Endothelial cell (in vitro differentiated cells): ENCODE results near the gene DIO2. TPM values are rescaled to one million over a fixed set of nuclear protein-coding genes. Genes with fewer than 3 reads are reported as not detected.

Experiments
- DNase-seq: peaks from one replicate; pipeline ENCODE4 v3.0.0; 2021; ENCODE audit warnings: low spot score
- H3K27ac Mint-ChIP-seq: one replicate; pipeline ENCODE4 v1.8.0; 2021; ENCODE audit warnings: mixed read lengths, inconsistent platforms; ENCODE audit not compliant: unreplicated experiment
- H3K27me3 Mint-ChIP-seq: one replicate; pipeline ENCODE4 v1.8.0; 2021; ENCODE audit warnings: mild to moderate bottlenecking, moderate library complexity, mixed read lengths, inconsistent platforms; ENCODE audit not compliant: unreplicated experiment
- H3K36me3 Mint-ChIP-seq: one replicate; pipeline ENCODE4 v1.8.0; 2021; ENCODE audit warnings: mild to moderate bottlenecking, low read depth, mixed read lengths, inconsistent platforms; ENCODE audit not compliant: unreplicated experiment
- H3K4me1 Mint-ChIP-seq: one replicate; pipeline ENCODE4 v1.8.0; 2021; ENCODE audit warnings: mild to moderate bottlenecking, mixed read lengths, inconsistent platforms; ENCODE audit not compliant: unreplicated experiment
- H3K4me3 Mint-ChIP-seq: one replicate; pipeline ENCODE4 v1.8.0; 2021; ENCODE audit warnings: mild to moderate bottlenecking, mixed read lengths, inconsistent platforms; ENCODE audit not compliant: unreplicated experiment
- H3K9me3 Mint-ChIP-seq: one replicate; pipeline ENCODE4 v1.8.0; 2021; ENCODE audit warnings: mixed read lengths, inconsistent platforms; ENCODE audit not compliant: unreplicated experiment
- CTCF ChIP-seq: fragments of 200-600 bp; sonication (generic); IDR thresholded peaks from one replicate; pipeline ENCODE4 v1.5.0; 2021; ENCODE audit warnings: antibody characterized with exemption; ENCODE audit not compliant: unreplicated experiment
- long read RNA-seq: library from polyadenylated mRNA; unstranded; transcript quantifications from one replicate; pipeline ENCODE4 v2.0.0, GENCODE V29; 2020; ENCODE audit not compliant: unreplicated experiment
- total RNA-seq: library from RNA; stranded (reverse); fragmentation: NEBNext Ultra II Directional; extraction: Animal tissue kit (Norgen Biotek cat#: 25700); gene quantifications from one replicate; pipeline ENCODE4 v1.2.1, GENCODE V29; 2021; ENCODE audit not compliant: unreplicated experiment

Gene DIO2
- 0.10 TPM for total RNA-seq
- long read RNA-seq: 0 reads

- no peaks in the 10 kb centered on the region for H3K27me3 Mint-ChIP-seq
- DNase-seq: no peak
- H3K36me3 Mint-ChIP-seq: no peaks in the 10 kb centered on the region
- H3K4me1 Mint-ChIP-seq: peaks cover 4% of the 10 kb centered on the region
- H3K4me3 Mint-ChIP-seq: no peak within 1 kb of the TSS
- H3K27ac Mint-ChIP-seq: no peak within 1 kb of the TSS
- H3K9me3 Mint-ChIP-seq: no peaks in the 10 kb centered on the region
- TF ChIP-seq CTCF: no peak
Observed at GRCh38 chr14:80211153-80212022, at the start of gene DIO2. TSS of gene DIO2 (minus strand) at chr14:80211504. CDS start at chr14:80211472, 32 bp downstream.

DNA sequence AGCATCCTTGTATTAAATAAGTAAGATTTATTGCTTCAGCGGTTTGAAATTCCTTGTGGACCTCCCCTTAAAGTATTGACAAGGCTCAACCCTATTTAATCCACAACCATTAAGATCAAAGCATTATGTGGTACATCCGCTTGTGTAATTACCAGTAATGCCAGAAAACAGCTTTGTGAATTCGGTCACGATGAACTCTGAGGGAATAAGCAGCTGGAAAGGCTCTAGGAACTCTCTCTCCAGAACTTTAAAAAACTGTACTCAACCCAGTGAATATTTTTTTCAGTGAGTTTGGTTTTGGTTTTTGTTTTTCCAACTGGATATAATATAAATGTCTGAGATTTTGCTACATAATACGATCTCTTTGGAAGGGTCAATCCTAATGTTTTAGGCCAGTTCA is 49.3 kb upstream of the DIO2 start:
- no peaks in the 10 kb centered on the region for H3K36me3 Mint-ChIP-seq
- no peak for TF ChIP-seq CTCF
- H3K4me3 Mint-ChIP-seq: no peak overlapping the region
- no peak overlapping the region for H3K27ac Mint-ChIP-seq
- no peaks in the 10 kb centered on the region for H3K4me1 Mint-ChIP-seq
- no peak for DNase-seq
- H3K27me3 Mint-ChIP-seq: no peaks in the 10 kb centered on the region
- no peaks in the 10 kb centered on the region for H3K9me3 Mint-ChIP-seq

DNA sequence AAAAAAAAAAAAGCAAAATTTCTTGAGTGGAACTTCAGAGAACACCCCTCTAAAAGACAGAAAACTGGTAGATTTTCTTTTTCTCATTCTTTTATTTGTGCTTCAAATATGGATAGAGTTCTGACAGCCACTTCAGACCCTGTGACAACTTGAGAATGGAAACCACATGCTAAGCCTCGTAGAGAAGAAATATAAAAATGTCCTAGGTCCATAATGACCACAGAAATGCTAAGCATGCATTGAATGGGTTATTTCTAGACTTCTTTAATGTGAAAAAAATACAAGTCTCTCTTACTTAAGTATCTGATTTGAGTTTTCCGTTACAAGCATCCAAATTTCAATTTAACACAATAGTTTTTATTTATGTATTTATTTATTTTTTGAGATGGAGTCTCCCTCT is 28.3 kb upstream of the DIO2 start:
- DNase-seq: no peak
- no peak for TF ChIP-seq CTCF
- Mint-ChIP-seq H3K36me3 (peaks cover 4% of the 10 kb centered on the region), H3K9me3 (peaks cover 17% of the 10 kb centered on the region), H3K4me1 (no peaks in the 10 kb centered on the region), H3K4me3 (no peak overlapping the region), H3K27me3 (no peaks in the 10 kb centered on the region), H3K27ac (no peak overlapping the region)

- peaks cover 4% of the 10 kb centered on the region for H3K36me3 Mint-ChIP-seq
- peaks cover 17% of the 10 kb centered on the region for H3K9me3 Mint-ChIP-seq
- no peak overlapping the region for H3K27ac Mint-ChIP-seq
- DNase-seq: no peak
- no peak for TF ChIP-seq CTCF
- no peaks in the 10 kb centered on the region for H3K27me3 Mint-ChIP-seq
- no peaks in the 10 kb centered on the region for H3K4me1 Mint-ChIP-seq
- peak overlapping the region; percentile 32 for H3K4me3 Mint-ChIP-seq
Observed at GRCh38 chr14:80237143-80237542, 25.8 kb upstream of the DIO2 start.

GRCh38 chr14:80233470-80234089 is 22.3 kb upstream of the DIO2 start:
- Mint-ChIP-seq H3K4me1 (no peaks in the 10 kb centered on the region), H3K4me3 (no peak overlapping the region), H3K36me3 (peaks cover 4% of the 10 kb centered on the region), H3K27ac (no peak overlapping the region), H3K9me3 (peaks cover 17% of the 10 kb centered on the region), H3K27me3 (peaks cover 2% of the 10 kb centered on the region)
- no peak for TF ChIP-seq CTCF
- DNase-seq: no peak
